Subcutaneous abdominal adipose tissue (tissue), 5 donors: ENCODE results near the gene PAFAH2.

Experiments
- H3K27ac ChIP-seq: one replicate; pipeline ENCODE4 v1.7.0; 2013; ENCODE audit warnings: low read depth, mild to moderate bottlenecking, inconsistent platforms, low read length, moderate library complexity
- H3K27me3 ChIP-seq, 5 donors: one replicate each; pipeline ENCODE4 v1.7.0; 2013; ENCODE audit warnings: low read length in 5 of 5, inconsistent platforms in 1 of 5; ENCODE audit not compliant: control insufficient read depth in 5 of 5, insufficient read depth in 4 of 5
- H3K36me3 ChIP-seq, 5 donors: one replicate each; pipeline ENCODE4 v1.7.0; 2013; ENCODE audit warnings: low read length in 5 of 5; ENCODE audit not compliant: control insufficient read depth in 5 of 5, insufficient read depth in 5 of 5
- H3K4me1 ChIP-seq, 5 donors: one replicate each; pipeline ENCODE4 v1.7.0; 2013; ENCODE audit warnings: low read length in 5 of 5, mild to moderate bottlenecking in 3 of 5, moderate library complexity in 1 of 5; ENCODE audit not compliant: control insufficient read depth in 5 of 5, insufficient read depth in 5 of 5
- H3K4me3 ChIP-seq, 5 donors: one replicate each; pipeline ENCODE4 v1.7.0; 2013; ENCODE audit warnings: low read length in 5 of 5, low read depth in 1 of 5
- H3K9ac ChIP-seq, 5 donors: one replicate each; pipeline ENCODE4 v1.7.0; 2013; ENCODE audit warnings: low read length in 5 of 5, mild to moderate bottlenecking in 4 of 5, moderate library complexity in 3 of 5
- H3K9me3 ChIP-seq, 5 donors: one replicate each; pipeline ENCODE4 v1.7.0; 2013; ENCODE audit warnings: low read length in 5 of 5; ENCODE audit not compliant: control insufficient read depth in 5 of 5
- donor health status: healthy.
- donor health status: healthy.
- donor health status: healthy.
- donor health status: healthy.
- donor health status: healthy.

The PAFAH2 gene

DNA sequence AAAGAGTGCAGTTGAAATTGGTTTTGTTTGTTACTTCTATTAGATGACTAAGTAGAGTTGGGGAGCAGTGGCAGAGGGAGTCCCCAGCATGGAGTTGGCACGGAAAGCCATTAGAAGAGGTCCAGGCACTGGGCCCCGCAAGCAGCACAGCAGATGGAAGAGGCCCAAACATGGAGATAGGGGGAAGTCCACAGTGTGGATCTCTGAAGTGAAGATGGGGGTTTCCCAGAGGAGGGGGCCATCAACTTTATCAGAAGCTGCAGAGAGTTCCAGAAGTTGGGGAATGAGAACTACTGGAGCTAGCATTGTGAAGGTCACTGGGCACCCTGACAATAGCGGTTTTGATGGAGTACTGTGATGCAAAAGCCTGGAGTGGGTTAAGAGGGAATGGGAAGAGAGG is 30.6 kb downstream of the PAFAH2 start:
- Histone ChIP-seq H3K36me3 (peaks cover 15 to 77% (median 57%) of the 10 kb centered on the region in 5 donors), H3K4me1 (peaks cover 0 to 6% (median 0%) of the 10 kb centered on the region in 5 donors), H3K4me3 (no peak overlapping the region), H3K9me3 (no peaks in the 10 kb centered on the region), H3K27ac (no peak overlapping the region), H3K27me3 (no peaks in the 10 kb centered on the region), H3K9ac (no peak overlapping the region)

- no peak overlapping the region for H3K27ac ChIP-seq
- H3K4me1 ChIP-seq, result peaks cover 0 to under 1% (median 0%) of the 10 kb centered on the region in 5 donors
- H3K4me3 ChIP-seq, result no peak overlapping the region
- H3K36me3 ChIP-seq, result peaks cover 11 to 64% (median 42%) of the 10 kb centered on the region in 5 donors
- H3K27me3 ChIP-seq, result no peaks in the 10 kb centered on the region
- H3K9me3 ChIP-seq, result peaks cover 0 to 6% (median 4%) of the 10 kb centered on the region in 5 donors
- H3K9ac ChIP-seq, result no peak overlapping the region
These were observed 38.3 kb downstream of the PAFAH2 start for GRCh38 chr1:25959611-25960010.

DNA sequence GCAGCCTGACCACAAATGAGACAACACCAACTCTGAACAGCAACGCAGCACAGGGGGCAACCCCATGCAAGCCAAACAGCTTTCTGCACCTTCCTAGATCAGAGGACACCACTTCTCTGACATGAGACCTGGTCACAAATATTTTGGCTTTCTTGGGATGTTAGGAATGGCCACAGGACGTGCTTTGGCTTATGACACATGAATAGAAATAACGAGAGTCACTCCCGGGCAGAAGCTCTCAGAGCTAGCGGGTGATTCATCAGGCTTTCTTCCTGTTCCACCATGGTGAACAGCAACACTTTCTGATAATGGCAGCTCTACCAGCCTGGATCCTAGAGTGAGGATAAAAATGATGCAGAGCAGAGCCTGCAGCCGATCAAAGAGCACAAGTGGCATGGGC is 39.4 kb downstream of the PAFAH2 start:
- H3K4me1 ChIP-seq, result peaks cover 0 to 6% (median 5%) of the 10 kb centered on the region in 5 donors
- H3K36me3 ChIP-seq, result peaks cover 11 to 54% (median 39%) of the 10 kb centered on the region in 5 donors

GRCh38 chr1:25955553-25955952 is 42.3 kb downstream of the PAFAH2 start:
- Histone ChIP-seq H3K4me1 (peaks cover 3 to 17% (median 11%) of the 10 kb centered on the region in 5 donors), H3K9ac (no peak overlapping the region), H3K4me3 (no peak overlapping the region), H3K27me3 (no peaks in the 10 kb centered on the region), H3K9me3 (peaks cover 0 to 6% (median 4%) of the 10 kb centered on the region in 5 donors), H3K36me3 (peaks cover 7 to 29% (median 20%) of the 10 kb centered on the region in 5 donors), H3K27ac (no peak overlapping the region)

More for the DNA sequence above, 39.4 kb downstream of the PAFAH2 start:
- H3K9ac ChIP-seq, result no peak overlapping the region
- H3K4me3 ChIP-seq, result no peak overlapping the region
- peaks cover 0 to 6% (median 4%) of the 10 kb centered on the region in 5 donors for H3K9me3 ChIP-seq
- H3K27me3 ChIP-seq, result no peaks in the 10 kb centered on the region
- H3K27ac ChIP-seq, result no peak overlapping the region

GRCh38 chr1:25954282-25954938 is 43.5 kb downstream of the PAFAH2 start:
- Histone ChIP-seq H3K27me3 (no peaks in the 10 kb centered on the region), H3K4me3 (no peak overlapping the region), H3K4me1 (peaks cover 3 to 17% (median 11%) of the 10 kb centered on the region in 5 donors), H3K9ac (no peak overlapping the region), H3K36me3 (peaks cover 0 to 18% (median 10%) of the 10 kb centered on the region in 5 donors), H3K9me3 (peaks cover 0 to 6% (median 4%) of the 10 kb centered on the region in 5 donors), H3K27ac (no peak overlapping the region)

DNA sequence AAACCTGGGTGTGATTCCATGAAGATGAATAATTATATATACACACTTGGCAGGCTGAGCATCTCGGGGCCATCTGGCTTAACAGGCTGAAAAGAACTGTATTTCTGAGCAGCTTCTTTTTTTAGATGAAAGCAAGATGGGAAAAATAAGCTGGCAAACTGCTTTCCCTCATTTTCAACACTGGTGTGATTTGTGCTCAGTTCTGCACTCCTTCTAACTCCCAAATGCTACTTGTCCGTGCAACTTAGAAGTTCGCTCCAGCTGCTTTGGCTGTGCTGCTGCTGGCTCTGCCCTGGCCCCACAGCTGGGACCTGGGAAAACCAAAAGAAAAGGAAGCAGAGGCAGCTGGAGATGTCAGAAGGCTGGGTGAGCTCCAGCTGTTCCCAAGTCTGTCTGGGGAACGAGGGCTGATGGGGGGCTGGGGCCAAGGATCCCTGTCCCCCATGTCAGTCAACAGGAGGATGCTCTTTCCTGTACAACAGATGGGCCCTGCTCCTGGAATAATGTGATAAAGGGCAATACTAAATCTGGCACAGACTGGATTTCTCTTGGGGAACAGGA is 44.9 kb downstream of the PAFAH2 start:
- H3K4me1 ChIP-seq, result peaks cover 3 to 17% (median 11%) of the 10 kb centered on the region in 5 donors
- no peaks in the 10 kb centered on the region for H3K27me3 ChIP-seq
- H3K4me3 ChIP-seq, result no peak overlapping the region
- peaks cover 0 to under 1% (median 0%) of the 10 kb centered on the region in 5 donors for H3K9me3 ChIP-seq
- H3K36me3 ChIP-seq, result peaks cover 0 to 3% (median 0%) of the 10 kb centered on the region in 5 donors
- no peak overlapping the region for H3K27ac ChIP-seq
- H3K9ac ChIP-seq, result no peak overlapping the region

DNA sequence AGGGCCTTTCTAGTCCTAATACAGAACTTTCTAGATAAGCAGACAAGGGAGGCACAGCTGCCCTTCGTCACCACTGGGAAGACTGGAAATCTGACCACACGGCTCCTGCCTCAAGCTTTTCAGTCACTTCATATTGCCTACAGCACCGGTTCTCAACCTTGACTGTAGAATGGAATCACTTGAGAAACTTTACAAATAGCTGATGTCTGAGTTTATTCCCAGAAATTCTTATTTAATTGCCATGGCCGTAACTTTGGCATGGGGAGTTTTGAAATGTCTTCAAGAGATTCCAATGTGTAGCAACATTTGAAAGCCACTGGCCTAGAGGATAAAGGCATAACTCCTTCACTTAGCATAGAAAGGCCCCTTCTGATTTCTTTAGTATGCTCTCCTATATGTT is 49.2 kb downstream of the PAFAH2 start:
- no peak overlapping the region for H3K27ac ChIP-seq
- peaks cover 0 to under 1% (median 0%) of the 10 kb centered on the region in 5 donors for H3K9me3 ChIP-seq
- no peak overlapping the region for H3K9ac ChIP-seq
- H3K36me3 ChIP-seq, result no peaks in the 10 kb centered on the region
- H3K27me3 ChIP-seq, result no peaks in the 10 kb centered on the region
- H3K4me1 ChIP-seq, result peaks cover 0 to 11% (median 7%) of the 10 kb centered on the region in 5 donors
- no peak overlapping the region for H3K4me3 ChIP-seq

DNA sequence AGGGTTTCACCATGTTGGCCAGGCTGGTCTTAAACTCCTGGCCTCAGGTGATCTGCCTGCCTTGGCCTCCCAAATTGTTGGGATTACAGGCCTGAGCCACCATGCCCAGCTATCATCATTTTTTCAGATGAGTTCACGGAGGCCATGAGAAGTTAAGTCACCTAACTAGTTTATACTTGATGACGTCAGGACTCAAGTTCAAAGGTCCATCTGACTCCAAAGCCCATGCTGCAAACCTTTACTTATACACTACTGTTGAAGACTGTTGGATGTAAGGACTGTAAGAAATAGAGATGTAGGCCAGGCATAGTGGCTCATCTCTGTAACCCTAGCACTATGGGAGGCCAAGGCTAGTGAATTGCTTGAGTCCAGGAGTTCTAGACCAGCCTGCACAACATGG is 50.8 kb downstream of the PAFAH2 start:
- H3K36me3 ChIP-seq, result no peaks in the 10 kb centered on the region
- H3K27ac ChIP-seq, result no peak overlapping the region
- no peak overlapping the region for H3K4me3 ChIP-seq
- no peaks in the 10 kb centered on the region for H3K27me3 ChIP-seq
- no peak overlapping the region for H3K9ac ChIP-seq
- peaks cover 0 to 6% (median 0%) of the 10 kb centered on the region in 5 donors for H3K9me3 ChIP-seq
- no peaks in the 10 kb centered on the region for H3K4me1 ChIP-seq

DNA sequence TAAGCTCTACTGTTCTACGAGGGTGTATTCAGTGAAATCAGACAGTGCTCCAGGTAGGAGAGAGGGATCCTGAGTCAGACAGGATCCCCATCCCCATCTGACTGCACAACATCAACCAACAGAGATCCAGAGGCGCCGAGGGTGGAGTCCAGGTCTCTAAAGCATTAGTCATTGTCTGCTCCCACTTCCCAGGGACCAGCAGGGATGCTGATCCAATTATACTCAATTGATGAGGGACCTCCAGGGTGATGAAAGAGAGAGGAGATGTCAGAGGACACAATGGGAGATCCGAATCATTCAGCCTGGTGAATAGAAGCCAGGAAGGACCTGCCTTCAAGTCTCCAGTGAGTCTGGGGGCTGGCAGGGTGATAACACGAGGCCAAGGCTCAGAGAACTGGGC is 52.1 kb downstream of the PAFAH2 start:
- Histone ChIP-seq H3K4me1 (no peaks in the 10 kb centered on the region), H3K27me3 (no peaks in the 10 kb centered on the region), H3K27ac (no peak overlapping the region), H3K9me3 (peaks cover 0 to 6% (median 0%) of the 10 kb centered on the region in 5 donors), H3K4me3 (no peak overlapping the region), H3K36me3 (no peaks in the 10 kb centered on the region), H3K9ac (no peak overlapping the region)

DNA sequence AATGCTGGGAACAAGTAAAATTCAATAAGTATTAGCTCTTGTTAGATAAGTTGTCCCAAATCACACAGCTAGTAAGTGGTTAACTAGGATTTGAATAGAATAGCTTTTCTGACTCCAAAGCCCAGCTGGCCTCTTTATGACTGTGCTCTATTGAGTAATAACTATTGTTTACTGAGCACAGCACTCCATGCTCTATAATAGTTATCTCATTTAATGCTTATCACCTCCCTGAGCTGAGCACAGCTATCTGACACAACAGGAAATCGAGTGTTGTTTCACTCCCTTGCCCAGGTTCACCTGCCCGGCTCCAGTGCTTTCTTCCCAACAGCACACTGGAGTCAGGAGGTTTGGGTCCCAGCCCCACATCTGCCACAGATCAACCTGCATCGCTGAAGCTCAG is 52.9 kb downstream of the PAFAH2 start:
- Histone ChIP-seq H3K27me3 (no peaks in the 10 kb centered on the region), H3K27ac (no peak overlapping the region), H3K9ac (no peak overlapping the region), H3K4me3 (no peak overlapping the region), H3K9me3 (peaks cover 0 to 6% (median 0%) of the 10 kb centered on the region in 5 donors), H3K36me3 (no peaks in the 10 kb centered on the region), H3K4me1 (no peaks in the 10 kb centered on the region)
